Measurements from ENCODE around the gene SMAD7.

DNA sequence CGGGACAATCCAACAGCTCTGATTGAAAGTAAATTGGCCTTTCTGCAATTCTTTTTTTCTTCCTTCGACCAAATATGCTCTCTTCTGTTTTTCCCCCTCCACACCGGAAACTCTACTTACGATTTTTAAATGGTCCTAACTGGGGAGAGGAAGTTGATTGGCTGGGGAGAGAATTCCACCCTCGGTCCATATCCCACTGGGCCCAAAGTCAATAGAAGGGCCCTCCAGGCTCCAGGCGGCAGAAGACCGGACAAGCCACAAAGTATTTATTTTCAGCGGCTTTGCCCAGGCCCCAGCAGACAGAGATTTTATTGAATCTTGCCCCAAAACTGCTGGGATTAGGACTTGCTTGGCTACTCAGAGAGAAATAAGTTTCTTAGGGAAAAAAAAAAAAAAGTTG lies 37.1 kb upstream of the SMAD7 start:
- TF ChIP-seq CTCF (IDR thresholded peaks at IDR 0.05) (no peak), POLR2A (IDR thresholded peaks at IDR 0.05) (no peak)

Data from lower leg skin (tissue), 3 donors.